Erythroblast (primary cell): ENCODE data around the gene TNIK.
A peak's percentile ranks its signal among the peaks of the same experiment; 100 is the strongest.
"Not testable (repeated sequence)": the region's sequence is repeated elsewhere in the genome, so short reads cannot be mapped to it uniquely, and the experiment has no call there.

Experiments
- DNase-seq, 2 experiments: peaks; one replicate each; lab custom pipeline; 2025; lab: John Stamatoyannopoulos, UW
- GATA1 ChIP-seq: IDR thresholded peaks from 2 replicates; pipeline ENCODE4 v1.6.1; 2011; ENCODE audit warnings: low read depth, mild to moderate bottlenecking, control low read depth, low read length, moderate library complexity
- POLR2A ChIP-seq: IDR thresholded peaks from 2 replicates; pipeline ENCODE4 v1.6.1; 2011; ENCODE audit warnings: mild to moderate bottlenecking, low read length

The TNIK gene

DNA sequence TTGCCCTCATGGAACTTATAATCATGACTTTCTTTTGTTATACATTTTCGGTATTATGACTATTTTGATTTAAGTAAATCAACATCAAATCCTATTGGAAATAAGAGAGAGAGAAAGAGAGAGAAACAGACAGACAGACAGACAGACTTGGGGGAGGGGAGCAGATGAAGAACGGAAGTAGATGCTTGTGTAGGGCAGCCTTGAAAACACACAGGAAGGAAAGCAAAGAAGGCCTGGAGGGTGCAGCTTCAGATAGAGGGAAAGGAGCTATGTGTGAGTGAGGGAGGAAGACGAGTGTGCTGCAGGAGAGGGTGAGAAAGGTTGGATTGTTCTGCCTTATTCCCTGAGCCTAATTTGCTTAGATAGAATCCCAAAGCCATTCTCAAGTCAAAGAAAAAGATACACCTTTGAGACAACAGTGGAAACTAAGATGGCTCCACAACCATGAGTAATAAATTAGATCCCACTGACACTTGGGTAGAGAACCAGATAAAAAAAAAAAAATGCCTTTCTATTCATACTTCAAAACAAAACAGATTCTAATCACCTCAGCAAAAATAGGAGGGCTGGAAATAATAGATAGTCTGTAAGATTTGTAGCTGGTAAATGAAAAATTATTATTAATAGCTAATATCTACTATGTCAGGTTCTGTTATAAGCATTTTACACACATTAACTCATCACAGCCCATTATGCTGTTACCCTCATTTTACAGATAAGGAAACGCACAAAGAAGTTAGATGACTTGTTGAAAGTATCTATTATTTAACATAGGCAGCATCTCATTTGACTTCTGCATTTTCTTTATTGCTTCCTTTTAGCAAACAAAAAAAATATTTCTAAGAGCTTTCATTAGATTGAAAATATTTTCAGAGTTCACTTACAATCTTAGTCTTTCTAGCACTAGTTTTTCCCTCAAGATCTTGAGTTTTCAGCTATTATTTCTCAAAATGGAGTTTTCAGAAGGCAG lies 214.1 kb downstream of the TNIK start:
- TF ChIP-seq POLR2A (no peak), GATA1 (no peak)
- DNase-seq: no peak

GRCh38 chr3:171242951-171243350 lies 217.3 kb downstream of the TNIK start:
- TF ChIP-seq GATA1 (no peak), POLR2A (no peak)
- DNase-seq: no peak

GRCh38 chr3:171242170-171242569 lies 218.0 kb downstream of the TNIK start:
- TF ChIP-seq GATA1 (no peak), POLR2A (no peak)
- DNase-seq: no peak

GRCh38 chr3:171241655-171242054 lies 218.6 kb downstream of the TNIK start:
- DNase-seq: not testable (repeated sequence)

DNA sequence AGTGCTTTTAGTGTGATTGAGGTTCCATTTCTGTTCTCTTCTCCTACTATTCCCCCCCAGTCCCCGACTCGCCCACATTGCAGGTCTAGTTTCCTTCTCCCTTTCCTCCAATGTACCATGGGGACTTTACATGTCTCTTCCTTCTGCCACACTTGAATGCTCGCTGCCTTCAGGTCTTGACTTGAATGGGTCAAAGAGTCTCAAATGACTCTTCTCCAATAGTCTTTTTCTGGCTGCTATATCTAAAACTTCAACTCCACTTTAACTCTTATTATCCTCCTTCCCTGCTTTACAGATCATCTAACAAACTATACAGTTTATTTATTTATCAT lies 219.7 kb downstream of the TNIK start:
- TF ChIP-seq POLR2A: no peak
- no peak for TF ChIP-seq GATA1
- no peak for DNase-seq

DNA sequence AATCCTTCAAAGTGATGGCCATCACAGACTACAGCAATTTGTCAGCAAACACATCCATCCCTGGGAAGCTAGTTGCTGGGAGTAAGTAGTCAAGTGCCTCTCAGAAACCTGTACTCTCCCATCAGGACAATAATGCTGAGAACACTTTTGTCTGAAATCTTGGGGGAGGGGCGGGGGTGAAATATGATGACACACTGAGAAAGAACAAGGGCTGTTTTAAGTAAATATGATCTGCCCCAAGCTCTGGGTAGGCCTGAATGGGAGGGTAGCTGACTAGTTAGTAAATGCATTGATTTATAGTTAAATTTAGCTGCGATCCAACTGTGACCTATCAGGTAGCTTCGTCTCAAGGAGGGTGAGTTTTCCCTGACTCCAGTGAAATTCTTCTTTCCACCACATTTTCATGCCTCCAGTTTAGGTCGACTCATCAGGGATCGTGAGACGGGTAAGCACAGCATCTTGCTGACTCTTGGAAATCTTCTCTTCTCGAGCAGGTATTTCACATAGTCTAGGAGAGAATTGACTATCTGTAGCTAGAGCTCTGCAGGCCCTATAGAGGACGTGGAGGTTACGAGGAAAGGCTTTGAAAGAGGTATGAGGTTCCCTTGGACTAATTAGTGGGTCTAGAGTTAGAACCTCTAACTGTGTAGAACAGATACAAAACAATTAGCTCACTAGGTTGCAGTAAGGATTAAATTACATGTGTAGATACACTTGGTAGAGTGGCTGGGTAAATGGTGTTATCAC lies 220.3 kb downstream of the TNIK start:
- peak in 1 of 2 experiments; percentile 53 for DNase-seq
- no peak for TF ChIP-seq GATA1
- no peak for TF ChIP-seq POLR2A

DNA sequence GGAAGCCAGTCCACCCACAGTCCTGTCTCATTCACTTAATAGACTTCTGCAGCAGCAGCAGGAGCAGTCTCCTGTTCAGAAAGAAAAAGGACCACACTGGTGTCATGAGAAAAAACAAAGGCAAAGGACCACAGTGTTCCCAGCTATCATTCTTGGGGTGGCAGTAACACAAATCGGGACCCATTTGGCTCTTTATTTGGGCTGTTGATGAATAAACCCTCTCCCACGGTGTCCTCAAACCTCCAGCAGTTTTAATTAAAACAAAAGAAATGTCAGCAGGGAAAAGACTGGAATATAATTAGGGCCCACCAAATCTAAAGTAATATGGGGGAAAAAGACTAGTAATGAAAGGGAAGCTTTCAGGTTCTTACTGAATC lies 223.2 kb downstream of the TNIK start:
- TF ChIP-seq POLR2A (no peak), GATA1 (no peak)
- no peak for DNase-seq

- TF ChIP-seq GATA1: no peak
- no peak for TF ChIP-seq POLR2A
Observed at GRCh38 chr3:171236265-171237008, 223.8 kb downstream of the TNIK start.

DNA sequence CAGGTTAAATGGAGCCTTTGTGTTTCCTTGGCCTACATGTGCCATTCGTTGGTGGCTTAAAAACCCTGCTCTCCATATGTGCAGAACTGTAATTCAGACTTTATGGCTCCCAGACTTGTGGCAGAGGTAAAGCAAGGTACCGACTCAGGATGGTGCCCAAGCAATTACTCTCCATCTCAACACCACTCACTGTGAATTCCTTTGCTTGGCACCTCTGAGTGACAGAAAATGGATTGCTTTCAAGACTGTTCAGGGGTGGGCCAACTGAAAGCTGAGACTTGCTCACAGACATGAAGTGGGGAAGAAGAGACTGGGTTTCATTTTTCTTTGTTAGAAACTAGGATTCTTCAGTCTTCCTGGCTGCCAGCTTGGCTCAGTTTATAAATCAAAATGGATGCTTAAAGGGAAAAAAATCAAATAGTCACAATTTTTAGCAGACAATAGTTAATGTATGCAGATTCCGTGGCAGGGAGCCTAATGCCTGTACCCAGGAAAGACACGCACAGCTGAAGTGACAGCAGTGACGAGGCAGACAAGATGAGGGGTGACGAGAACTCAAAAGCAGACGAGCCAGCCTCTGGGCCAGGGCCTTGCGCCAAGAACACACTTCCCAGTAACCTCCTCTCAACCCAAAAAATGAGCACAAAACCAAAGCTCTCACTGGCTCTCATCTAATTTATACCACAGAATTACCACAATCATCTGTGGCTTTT lies 225.8 kb downstream of the TNIK start:
- no peak for DNase-seq
- no peak for TF ChIP-seq POLR2A
- TF ChIP-seq GATA1: no peak

More at GRCh38 chr3:171236265-171237008, 223.8 kb downstream of the TNIK start:
- no peak for DNase-seq

DNA sequence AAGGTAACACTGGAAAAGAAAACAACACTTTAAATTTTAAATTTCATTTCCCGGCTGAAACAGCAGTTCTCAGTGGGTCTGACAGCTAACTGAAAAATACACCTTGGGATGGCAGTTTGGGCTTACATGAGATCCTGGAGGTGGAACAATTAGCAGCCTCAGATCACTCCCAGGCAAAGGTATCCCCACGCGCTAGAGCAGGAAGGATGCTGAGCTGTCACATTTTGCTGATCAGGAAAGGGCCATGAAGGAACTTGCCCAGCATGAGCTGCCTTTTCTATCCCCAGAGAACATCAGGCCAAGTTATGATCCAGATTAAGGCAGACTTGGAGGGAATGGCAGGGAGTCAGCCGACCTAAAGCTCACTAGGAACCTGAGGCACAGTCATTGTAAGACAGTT lies 228.8 kb downstream of the TNIK start:
- no peak for DNase-seq

DNA sequence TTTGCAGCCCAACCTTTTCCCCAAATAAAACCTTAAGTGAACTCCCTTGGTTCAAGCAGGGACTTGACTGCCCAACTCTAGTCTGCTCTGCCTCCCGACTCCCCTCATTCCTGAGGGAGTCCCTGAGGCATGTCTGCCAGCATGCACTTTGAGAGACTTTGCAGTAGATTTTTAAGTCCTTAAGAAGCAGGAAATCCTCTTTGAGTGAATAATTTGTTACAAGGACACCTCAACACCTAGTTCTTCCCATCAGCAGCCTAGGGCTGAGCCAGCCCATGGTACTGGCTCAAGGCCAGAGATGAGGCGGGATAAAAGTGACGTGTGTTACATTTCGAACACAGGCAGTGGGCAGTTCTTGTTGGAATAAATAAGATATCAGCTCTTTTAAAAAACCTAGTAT lies 229.3 kb downstream of the TNIK start:
- peak; percentile 55 to 69 for DNase-seq
- TF ChIP-seq POLR2A (no peak), GATA1 (no peak)

More for the DNA sequence above, 228.8 kb downstream of the TNIK start:
- TF ChIP-seq POLR2A (no peak), GATA1 (no peak)

GRCh38 chr3:171229173-171229572 lies 231.0 kb downstream of the TNIK start:
- TF ChIP-seq POLR2A: no peak
- TF ChIP-seq GATA1: no peak
- DNase-seq: no peak

- DNase-seq: no peak
- TF ChIP-seq POLR2A (no peak), GATA1 (no peak)
Observed at GRCh38 chr3:171228240-171228639, 232.0 kb downstream of the TNIK start.
